ENCODE data around the gene ABITRAM. TPM values are rescaled to one million over a fixed set of nuclear protein-coding genes. Genes with fewer than 3 reads are reported as not detected.
"Not testable (repeated sequence)": the region's sequence is repeated elsewhere in the genome, so short reads cannot be mapped to it uniquely, and the experiment has no call there.

The ABITRAM gene, protein sequence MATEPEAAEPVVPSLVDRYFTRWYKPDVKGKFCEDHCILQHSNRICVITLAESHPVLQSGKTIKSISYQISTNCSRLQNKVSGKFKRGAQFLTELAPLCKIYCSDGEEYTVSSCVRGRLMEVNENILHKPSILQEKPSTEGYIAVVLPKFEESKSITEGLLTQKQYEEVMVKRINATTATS
- total RNA-seq = 10 to 100 TPM; 11.0 to 13.9 TPM
- long read RNA-seq, transcript FAM206A-201 (6 exons, 2,134 nt) = major isoform, 38 of 44 reads
- long read RNA-seq, partial matches to known transcripts = 0 of 44 reads
- long read RNA-seq, other reads (novel, unspliced or antisense) = 6 of 44 reads

DNA sequence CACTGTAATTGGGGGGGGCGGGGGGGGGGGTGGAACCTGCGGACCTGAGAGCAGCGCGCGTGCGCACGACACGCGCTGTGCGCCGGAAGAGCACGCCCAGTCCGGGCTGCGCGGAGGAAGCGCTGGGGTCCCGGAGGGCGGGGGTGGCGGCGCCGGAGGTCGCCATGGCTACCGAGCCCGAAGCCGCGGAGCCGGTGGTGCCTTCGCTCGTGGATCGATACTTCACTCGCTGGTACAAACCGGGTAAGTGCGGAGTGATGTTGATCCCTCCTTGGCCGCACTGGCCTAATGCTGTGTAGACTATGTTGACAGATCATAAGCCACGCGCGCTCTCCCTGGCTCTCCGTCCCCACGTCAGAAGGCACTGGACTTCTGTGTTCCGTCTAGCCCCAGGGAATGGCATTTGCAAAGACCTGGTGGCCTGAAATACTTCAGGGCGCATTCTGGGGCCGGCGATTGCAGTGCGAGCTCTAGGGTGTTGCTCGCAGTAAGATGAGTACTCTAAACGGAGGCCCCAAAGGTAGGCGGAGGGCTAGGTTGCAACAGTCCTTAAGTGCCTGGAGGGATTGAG, at the start of gene ABITRAM:
Gene ABITRAM, plus strand, starts transcription at position 78 of the 571 bp plus-strand sequence. Its CDS starts 87 bp downstream, at position 165.
- ATAC-seq (peak; percentile 87), DNase-seq (peak; percentile 66 to 80)
- intact Hi-C loops (cut with DNase I, micrococcal nuclease) = no loop called here

DNA sequence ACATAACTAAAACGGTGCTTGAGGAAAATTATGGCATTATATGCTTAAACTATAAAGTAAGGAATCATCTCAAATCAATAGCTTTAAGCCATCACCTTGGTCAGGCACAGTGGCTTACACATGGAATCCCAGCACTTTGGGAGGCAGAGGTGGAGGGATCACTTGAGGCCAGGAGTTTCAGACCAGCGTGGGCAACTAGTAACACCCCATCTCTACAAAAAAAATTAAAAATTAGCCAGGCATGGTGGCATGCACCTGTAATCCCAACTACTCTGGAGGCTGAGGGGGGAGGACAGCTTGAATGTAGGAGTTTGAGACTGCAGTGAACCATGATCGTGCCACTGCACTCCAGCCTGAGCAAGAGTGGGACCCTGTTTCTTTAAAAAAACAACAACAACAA, 49.5 kb upstream of the ABITRAM start:
- no peak for DNase-seq
- intact Hi-C loops (cut with DNase I, micrococcal nuclease) = no loop called here
- no peak for ATAC-seq

DNA sequence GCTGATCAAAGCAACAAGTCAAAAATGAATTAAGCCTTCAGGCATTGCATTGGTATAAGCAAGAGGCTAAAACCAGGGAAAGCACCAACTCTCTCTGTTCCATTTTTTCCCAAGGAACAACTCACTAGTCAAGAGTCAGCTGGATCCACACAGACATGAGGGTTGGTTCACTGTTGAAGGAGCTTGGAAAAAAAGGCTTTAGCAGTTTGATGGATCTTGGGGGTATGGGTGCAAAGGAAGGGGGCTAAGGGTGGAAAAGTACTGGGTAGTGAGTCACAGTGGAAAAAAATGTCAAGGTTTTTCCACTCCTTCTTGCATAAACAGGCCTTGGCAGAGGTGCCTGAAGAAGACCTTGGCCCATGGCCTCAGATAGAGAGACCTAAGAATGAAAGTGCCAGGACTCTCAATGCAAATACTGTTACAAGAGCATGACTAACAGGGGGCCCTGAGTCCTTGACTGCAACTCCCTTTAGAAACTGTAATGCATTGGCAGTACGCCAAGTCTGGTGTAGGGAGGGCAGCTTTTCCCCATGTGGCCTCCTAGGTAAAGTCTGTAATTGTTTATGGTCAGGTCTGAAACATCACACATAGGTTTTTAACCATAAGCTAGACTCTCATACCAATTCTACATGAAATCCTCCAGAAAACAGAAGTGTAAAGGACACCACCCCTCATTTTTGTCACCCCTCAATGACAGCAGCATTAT, 48.4 kb upstream of the ABITRAM start:
- ATAC-seq = peak; percentile 69
- intact Hi-C loops (cut with DNase I, micrococcal nuclease) = no loop called here
- peak; percentile 15 to 41 for DNase-seq

DNA sequence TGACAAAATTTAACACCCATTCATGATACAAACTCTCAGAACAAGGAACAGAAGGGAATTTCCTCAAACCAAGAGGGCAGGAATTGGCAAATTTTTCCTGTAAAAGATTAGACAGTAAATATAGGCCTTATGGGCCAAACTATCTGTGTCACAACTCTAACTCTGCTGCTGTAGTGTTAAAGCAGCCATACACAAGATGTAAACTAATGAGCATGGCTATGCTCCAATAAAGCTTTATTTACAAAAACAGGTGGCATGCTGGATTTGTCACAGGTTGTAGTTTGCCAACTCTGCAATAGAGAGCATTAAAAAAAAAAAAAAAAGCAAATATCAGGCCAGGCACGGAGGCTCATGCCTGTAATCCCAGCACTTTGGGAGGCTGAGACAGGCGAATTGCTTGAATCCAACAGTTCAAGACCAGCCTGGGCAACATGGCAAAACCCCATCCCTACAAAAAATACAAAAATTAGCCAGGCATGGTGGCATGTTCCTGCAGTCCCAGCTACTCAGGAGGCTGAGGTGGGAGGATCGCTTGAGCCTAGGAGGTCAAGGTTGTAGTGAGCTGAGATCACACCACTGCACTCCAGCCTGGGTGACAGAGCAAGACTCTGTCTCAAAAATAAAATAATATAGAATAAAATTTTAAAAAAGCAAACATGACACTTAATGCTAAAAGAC, 47.5 kb upstream of the ABITRAM start:
- ATAC-seq = peak; percentile 42
- DNase-seq; intact Hi-C loops (cut with DNase I, micrococcal nuclease): not testable (repeated sequence)

DNA sequence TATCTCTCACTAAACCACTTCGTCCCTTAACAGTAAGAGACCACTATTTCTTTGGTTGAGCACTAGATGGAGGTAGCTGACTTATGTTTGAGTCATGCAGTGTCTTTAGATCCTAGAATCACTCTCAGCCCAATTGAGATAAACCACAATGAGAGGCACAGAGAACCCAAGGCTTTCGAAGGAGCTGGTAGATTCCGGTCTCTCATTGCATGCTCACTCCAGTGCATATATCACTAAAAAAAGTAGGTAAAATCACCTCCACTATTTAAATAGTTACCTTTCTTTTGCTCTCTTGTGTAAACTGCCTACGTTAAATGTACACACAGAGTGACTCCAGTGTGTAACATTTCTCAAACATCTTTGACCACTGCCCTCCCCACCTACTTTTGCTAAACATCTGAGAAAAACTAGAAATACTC, 44.5 kb upstream of the ABITRAM start:
- intact Hi-C loops (cut with DNase I, micrococcal nuclease) = no loop called here
- DNase-seq (no peak), ATAC-seq (no peak)

DNA sequence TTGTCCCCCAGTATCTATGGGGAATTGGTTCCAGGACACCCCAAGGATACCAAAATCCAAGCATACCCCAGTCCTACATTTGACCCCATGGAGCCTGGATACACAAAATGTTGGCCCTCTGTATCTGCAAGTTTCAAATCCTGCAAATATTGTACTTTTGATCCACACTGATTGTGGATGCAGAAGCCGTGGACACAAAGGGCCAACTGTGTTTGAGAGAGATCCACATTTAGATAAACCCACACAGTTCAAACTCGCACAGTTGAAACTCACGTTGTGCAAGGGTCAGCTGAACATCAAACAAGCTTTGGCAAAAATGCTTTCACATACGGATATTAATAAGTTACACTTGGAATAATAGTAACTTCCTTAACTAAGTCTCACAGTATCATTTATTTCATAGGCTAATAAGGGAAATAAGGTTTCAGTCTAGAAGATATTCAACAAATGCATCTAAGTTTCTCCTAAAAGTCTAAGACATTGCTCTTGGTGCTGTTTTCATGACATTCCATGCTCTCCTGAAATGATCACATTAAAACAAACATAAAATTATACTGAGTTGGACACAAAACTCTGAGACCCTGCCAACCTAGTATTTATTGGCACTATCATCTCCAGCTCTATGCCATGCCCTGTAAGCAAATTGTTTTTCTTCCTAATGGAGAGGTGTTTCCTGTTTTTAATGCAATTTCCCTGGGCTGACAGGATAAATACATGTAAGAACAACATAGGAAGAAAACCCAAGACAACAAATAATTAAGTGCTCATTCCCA, 39.8 kb upstream of the ABITRAM start:
- ATAC-seq = no peak
- intact Hi-C loops (cut with DNase I, micrococcal nuclease) = no loop called here
- DNase-seq = no peak

DNA sequence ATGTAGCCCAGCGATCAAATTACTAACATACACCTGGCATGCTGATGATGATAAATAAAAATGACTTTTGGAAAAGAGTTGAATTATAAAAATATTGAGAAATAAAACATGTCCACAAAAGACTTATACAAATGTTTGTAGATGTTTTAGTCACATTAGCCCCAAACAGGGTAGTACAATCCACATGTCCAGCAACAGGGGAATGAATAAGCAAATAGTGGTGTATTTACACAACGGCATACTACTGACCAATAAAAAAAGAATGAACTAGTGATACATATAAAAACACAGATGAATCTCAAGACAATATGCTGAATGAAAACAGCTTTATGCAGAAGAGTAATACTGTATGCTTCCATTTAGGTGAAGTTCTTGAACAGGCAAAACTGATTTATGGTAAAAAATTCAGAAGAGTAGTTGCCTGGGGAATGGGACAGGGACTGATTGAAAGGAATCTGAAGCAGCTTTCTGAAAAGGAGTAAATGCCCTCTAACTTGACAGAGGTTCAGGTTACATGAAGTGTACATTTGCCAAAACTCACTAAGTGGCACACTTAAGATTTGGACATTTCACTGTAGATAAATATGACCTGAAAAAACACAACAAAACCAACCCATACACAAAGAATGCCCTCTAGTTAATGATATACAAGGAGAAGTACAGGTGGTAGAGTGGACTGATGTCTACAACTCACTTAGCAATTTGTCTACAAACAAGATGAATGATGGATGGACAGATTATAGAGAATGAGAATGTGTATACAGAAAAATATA, 36.7 kb upstream of the ABITRAM start:
- ATAC-seq (no peak), DNase-seq (no peak)
- intact Hi-C loops (cut with DNase I, micrococcal nuclease) = no loop called here

DNA sequence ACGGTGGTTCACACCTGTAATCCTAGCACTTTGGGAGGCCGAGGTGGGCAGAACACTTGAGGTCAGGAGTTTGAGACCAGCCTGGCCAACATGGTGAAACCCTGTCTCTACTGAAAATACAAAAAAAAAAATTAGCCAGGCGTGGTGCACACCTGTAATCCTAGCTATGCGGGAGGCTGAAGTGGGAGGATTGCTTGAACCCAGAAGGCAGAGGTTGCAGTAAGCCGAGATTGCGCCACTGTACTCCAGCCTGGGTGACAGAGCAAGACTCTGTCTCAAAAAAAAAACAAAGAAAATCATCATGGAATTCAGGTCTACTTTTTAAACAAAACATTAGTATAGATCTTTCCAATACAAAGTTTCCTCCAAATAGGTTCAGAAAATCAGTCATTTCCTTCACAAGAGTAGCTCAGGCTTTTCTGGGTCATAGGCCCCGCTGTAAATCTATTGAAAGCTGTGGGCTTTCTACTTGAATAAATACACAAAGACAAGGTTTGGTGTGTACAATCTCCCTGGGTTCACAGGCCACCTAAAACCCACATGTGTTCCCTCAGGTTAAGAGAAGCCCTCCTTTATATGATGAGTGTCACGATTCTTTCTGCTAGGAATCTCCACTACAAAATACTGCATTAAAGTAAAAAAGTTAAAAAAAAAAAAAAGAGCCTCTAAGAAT, 35.0 kb upstream of the ABITRAM start:
- ATAC-seq; intact Hi-C loops (cut with DNase I, micrococcal nuclease); DNase-seq: not testable (repeated sequence)

DNA sequence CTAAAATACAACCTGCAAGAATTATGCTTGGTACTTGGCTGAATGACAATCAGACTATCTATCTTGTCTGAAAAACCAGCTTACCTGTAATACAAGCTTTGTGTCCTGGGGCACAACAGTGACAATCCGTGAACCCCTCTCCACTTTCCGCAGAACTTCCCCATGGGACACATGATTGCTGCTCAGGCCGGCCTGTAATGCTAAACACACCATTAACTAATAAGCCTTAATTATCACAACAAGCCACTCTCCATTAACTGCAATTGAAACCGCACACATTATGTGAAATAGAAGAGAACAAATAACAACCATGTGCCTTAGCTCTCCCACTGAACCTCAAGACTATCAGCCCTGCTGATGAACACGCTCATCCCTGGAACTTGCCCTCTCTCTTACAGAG, 34.0 kb upstream of the ABITRAM start:
- no peak for ATAC-seq
- no peak for DNase-seq
- intact Hi-C loops (cut with DNase I, micrococcal nuclease) = no loop called here

DNA sequence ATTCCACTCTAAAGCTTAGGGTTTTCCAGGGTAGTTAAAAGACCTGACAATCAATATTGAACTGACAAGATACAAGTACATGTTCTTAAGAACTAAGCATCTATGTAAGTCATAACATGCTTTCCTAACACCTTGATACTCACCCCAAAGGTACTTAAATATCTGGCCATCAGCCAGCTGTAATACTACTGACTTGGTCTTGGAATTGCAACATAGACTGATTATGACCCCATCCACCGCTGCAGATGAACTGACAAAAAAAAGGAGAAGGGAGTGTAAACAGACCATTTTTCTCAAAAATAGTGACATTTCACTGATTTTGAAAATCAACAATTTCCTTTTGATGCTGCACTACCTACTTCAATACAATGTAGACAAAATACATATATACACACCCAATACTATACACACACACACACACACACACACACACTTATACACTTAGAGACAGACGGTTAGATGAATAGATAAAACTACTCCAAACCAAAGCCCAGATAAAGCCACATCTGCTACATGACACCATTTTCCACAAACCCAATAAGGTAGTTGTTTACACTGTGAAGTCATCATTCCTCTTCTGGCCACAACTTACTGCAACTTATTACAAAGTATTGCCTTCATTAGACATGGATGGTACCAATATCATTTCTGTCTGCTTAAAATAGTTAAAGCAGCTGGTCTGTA, 30.6 kb upstream of the ABITRAM start:
- no peak for ATAC-seq
- intact Hi-C loops (cut with DNase I, micrococcal nuclease) = no loop called here
- no peak for DNase-seq

DNA sequence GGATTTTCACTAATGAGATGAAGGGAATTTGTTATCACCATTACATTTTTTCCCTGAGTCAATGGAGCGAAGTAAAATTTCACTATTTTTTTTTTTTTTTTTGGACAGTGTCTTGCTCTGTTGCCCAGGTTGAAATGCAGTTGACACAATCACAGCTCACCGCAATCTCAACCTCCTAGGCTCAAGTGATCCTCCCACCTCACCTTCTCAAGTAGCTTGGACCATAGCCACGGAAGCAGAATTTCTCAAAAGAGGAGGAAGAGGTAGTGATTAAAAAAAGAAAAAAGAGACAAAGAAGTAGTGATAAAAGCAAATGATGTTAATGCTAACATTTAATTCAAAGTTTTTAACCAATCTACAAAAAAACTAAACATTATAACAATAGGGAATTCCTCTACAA, 30.0 kb upstream of the ABITRAM start:
- ATAC-seq = no peak
- intact Hi-C loops (cut with DNase I, micrococcal nuclease) = no loop called here
- DNase-seq = no peak

DNA sequence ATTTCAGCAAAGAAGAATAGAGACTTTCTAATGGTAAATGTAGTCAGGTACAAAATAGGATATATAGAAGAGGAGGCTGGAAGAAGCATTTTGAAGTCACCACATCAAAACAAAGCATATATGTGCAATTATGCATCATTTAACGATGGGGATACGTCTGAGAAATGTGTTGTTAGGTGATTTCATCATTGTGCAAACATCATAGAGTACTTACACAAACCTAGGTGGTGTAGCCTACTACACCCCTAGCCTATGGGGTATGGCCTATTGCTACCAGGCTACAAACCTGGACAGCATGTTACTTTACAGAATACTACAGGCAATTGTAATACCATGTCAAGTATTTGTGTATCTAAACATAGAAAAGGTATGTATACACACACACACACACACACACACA, 28.7 kb upstream of the ABITRAM start:
- DNase-seq = no peak
- ATAC-seq = no peak
- intact Hi-C loops (cut with DNase I, micrococcal nuclease) = no loop called here

DNA sequence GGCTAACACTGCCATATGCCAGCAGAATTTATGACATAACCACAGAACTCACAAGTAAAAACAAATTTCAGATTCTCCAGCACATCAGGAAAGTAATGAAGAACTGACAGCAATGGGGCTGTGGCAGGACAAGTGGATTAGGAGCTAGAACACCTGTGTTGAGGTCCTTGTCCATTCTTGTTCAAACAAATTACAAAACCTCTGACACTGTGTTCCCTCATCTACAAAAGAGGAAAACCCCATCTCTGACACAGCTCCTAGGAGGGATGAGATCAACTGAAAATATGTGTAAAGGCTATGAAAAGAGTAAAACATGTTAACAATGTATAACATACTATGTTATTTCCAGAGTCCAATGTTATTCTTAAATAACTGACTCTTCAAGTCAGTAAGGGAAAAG, 23.8 kb upstream of the ABITRAM start:
- ATAC-seq (no peak), DNase-seq (no peak)
- intact Hi-C loops (cut with DNase I, micrococcal nuclease) = no loop called here

DNA sequence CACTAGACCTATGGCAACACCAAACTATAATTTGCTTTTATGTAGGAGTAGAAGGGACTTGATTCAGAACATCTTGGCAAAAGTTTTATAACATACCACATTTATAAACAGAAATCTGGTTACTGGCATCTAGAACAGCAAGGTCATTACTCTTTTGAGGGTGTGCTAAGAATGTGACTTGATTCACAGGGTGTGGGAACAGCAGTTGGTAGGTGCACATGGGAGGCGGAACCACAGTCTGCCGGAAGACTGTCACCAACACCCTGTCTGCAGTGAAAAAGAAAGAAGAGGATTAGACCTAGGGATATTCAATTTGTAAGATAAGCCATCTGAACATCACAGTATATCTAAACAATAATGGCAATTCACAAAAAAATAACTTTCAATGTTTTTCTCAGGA, 23.3 kb upstream of the ABITRAM start:
- intact Hi-C loops (cut with DNase I, micrococcal nuclease) = no loop called here
- ATAC-seq = no peak
- no peak for DNase-seq

DNA sequence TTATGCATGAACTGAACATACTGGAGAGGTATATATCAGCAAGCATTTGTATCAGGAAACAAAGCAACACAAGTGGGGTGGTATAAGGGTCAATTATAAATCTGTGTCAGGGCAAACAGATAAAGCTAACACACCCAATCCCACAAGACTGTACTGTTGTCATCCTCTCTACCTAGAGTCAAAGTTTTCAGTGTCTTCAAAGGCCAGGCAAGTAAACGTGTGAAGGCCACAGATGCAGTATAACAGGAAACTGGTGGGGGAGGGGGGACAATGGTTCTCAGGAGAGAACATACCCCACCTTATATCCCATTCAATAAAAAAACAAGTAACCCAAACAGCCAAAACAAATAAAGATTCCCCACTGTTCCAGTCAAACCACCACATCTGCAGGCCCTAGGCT, 22.4 kb upstream of the ABITRAM start:
- DNase-seq = no peak
- ATAC-seq = no peak
- intact Hi-C loops (cut with DNase I, micrococcal nuclease) = no loop called here

DNA sequence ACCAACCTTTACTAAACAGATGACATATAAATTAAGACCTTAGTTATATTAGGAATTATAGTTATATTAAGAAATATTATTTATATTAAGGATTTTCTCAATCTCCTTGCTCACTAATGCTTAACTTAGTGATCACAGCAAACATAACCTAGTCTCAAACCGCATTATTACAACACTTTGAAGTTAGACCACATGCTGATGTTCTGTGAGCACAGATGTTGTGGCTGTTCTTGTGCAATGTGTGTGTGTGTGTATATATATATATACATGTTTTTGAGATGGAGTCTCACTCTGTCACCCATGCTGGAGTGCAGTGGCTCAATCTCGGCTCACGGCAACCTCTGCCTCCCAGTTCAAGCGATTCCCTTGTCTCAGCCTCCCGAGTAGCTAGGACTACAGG, 20.8 kb upstream of the ABITRAM start:
- intact Hi-C loops (cut with DNase I, micrococcal nuclease) = no loop called here
- no peak for DNase-seq
- no peak for ATAC-seq

DNA sequence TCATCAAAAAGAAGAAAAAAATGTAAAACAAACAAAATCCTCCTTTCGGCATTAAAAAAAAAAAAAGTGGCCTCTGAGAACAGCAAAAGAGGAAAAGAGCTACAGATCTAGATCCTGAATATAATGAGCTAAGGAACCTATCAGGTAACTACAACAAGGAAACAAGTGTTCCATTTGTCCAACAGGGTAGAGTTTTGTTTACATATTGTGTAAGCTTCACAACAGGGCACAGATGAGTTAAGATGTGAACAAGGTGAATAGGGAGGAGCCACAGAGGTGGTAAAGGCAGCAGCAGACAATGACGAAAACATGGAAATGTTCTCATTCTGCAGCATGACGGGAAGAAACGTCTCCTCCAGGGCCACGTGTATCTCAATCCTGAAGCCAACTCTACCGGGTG, 14.7 kb upstream of the ABITRAM start:
- peak; percentile 94 for ATAC-seq
- intact Hi-C loops (cut with DNase I, micrococcal nuclease) = no loop called here
- DNase-seq = peak in 1 of 2 donors; percentile 25
